HepG2 (cell line): ENCODE measurements around the gene AARS1. TPM values are rescaled to one million over a fixed set of nuclear protein-coding genes. Genes with fewer than 3 reads are reported as not detected.

ENCODE experiments used
- BRCA1 ChIP-seq: sonication (generic); formaldehyde crosslinking; IDR thresholded peaks from 2 replicates; pipeline ENCODE4 v1.4.0; 2020; ENCODE audit warnings: missing genetic modification reagents
- GABPB1 ChIP-seq: IDR thresholded peaks from 2 replicates; pipeline ENCODE4 v1.6.1; 2016; ENCODE audit warnings: mild to moderate bottlenecking, missing genetic modification reagents, moderate library complexity, missing compliant biosample characterization
- ISL2 ChIP-seq: sonication (generic); formaldehyde crosslinking; IDR thresholded peaks from 2 replicates; pipeline ENCODE4 v1.5.0; 2020; ENCODE audit warnings: missing genetic modification reagents
- MTF2 ChIP-seq: sonication (generic); formaldehyde crosslinking; IDR thresholded peaks from 2 replicates; pipeline ENCODE4 v1.5.0; 2020; ENCODE audit warnings: missing genetic modification reagents, borderline replicate concordance
- PRDM15 ChIP-seq: sonication (generic); formaldehyde crosslinking; IDR thresholded peaks from 2 replicates; pipeline ENCODE4 v1.4.0; 2020; ENCODE audit warnings: missing genetic modification reagents
- RFX1 ChIP-seq: fragments of 450-650 bp; IDR thresholded peaks from 2 replicates; pipeline ENCODE4 v1.6.1; 2017
- ZNF142 ChIP-seq: sonication (generic); formaldehyde crosslinking; IDR thresholded peaks from 2 replicates; pipeline ENCODE4 v1.4.0; 2020; ENCODE audit warnings: missing genetic modification reagents
- ZNF232 ChIP-seq: sonication (generic); formaldehyde crosslinking; IDR thresholded peaks from 2 replicates; pipeline ENCODE4 v1.4.0; 2020; ENCODE audit warnings: missing genetic modification reagents, borderline replicate concordance
- ZNF616 ChIP-seq: sonication (generic); formaldehyde crosslinking; IDR thresholded peaks from 2 replicates; pipeline ENCODE4 v1.5.0; 2020; ENCODE audit warnings: low read depth, mild to moderate bottlenecking, missing genetic modification reagents
- polyA plus RNA-seq, 8 experiments: library from polyadenylated mRNA; depleted of rRNA in 3 of 8; stranded (reverse) in 7 of 8; unstranded in 1 of 8; fragments of >200 nt; fragmentation: Illumina TruSeq in 4 of 8; extraction: Trizol in 4 of 8; gene quantifications; 2 replicates each; pipeline versions ENCODE4 v1.2.1 to v1.2.3, GENCODE V29; 2011 to 2016; ENCODE audit warnings: low read depth in 4 of 8, missing spikeins in 1 of 8, mixed read lengths in 1 of 8; ENCODE audit not compliant: insufficient read depth in 1 of 8
- total RNA-seq, 5 experiments: library from RNA; depleted of rRNA; stranded (reverse); fragments of >200 nt; fragmentation: Illumina TruSeq; extraction: Trizol; gene quantifications; 2 replicates each; pipeline ENCODE4 v1.2.3, GENCODE V29; 2016; ENCODE audit warnings: low read depth in 1 of 5
- TF ChIP-seq, protein P1 (sequence below): sonication (generic); formaldehyde crosslinking; IDR thresholded peaks from 2 replicates; pipeline ENCODE4 v1.4.0; 2020; ENCODE audit warnings: missing genetic modification reagents, mild to moderate bottlenecking, borderline replicate concordance
- TF ChIP-seq, protein P2 (sequence below): sonication (generic); formaldehyde crosslinking; IDR thresholded peaks from 2 replicates; pipeline ENCODE4 v1.4.0; 2020; ENCODE audit warnings: missing genetic modification reagents

AARS1 gene
- total and polyA plus RNA-seq, 2 of the 13 experiments (the other 11 are each of a cell fraction or from before 2014, with no cell fraction given), result 107 to 132 TPM

- peak; percentile 87 for TF ChIP-seq GABPB1
- TF ChIP-seq, protein P1, sequence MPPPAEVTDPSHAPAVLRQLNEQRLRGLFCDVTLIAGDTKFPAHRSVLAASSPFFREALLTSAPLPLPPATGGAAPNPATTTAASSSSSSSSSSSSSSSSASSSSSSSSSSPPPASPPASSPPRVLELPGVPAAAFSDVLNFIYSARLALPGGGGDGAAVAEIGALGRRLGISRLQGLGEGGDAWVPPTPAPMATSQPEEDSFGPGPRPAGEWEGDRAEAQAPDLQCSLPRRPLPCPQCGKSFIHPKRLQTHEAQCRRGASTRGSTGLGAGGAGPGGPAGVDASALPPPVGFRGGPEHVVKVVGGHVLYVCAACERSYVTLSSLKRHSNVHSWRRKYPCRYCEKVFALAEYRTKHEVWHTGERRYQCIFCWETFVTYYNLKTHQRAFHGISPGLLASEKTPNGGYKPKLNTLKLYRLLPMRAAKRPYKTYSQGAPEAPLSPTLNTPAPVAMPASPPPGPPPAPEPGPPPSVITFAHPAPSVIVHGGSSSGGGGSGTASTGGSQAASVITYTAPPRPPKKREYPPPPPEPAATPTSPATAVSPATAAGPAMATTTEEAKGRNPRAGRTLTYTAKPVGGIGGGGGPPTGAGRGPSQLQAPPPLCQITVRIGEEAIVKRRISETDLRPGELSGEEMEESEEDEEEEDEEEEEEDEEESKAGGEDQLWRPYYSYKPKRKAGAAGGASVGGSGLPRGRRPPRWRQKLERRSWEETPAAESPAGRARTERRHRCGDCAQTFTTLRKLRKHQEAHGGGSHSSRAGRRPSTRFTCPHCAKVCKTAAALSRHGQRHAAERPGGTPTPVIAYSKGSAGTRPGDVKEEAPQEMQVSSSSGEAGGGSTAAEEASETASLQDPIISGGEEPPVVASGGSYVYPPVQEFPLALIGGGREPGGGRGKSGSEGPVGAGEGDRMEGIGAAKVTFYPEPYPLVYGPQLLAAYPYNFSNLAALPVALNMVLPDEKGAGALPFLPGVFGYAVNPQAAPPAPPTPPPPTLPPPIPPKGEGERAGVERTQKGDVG (CRISPR knock-in tag), result peak; percentile 40; the same call in 1 of the 2 replicates
- peak; percentile 89 for TF ChIP-seq BRCA1
- TF ChIP-seq PRDM15, result peak; percentile 75
- peak; percentile 83; the same call in 1 of the 2 replicates for TF ChIP-seq ZNF142
- TF ChIP-seq, protein P2, sequence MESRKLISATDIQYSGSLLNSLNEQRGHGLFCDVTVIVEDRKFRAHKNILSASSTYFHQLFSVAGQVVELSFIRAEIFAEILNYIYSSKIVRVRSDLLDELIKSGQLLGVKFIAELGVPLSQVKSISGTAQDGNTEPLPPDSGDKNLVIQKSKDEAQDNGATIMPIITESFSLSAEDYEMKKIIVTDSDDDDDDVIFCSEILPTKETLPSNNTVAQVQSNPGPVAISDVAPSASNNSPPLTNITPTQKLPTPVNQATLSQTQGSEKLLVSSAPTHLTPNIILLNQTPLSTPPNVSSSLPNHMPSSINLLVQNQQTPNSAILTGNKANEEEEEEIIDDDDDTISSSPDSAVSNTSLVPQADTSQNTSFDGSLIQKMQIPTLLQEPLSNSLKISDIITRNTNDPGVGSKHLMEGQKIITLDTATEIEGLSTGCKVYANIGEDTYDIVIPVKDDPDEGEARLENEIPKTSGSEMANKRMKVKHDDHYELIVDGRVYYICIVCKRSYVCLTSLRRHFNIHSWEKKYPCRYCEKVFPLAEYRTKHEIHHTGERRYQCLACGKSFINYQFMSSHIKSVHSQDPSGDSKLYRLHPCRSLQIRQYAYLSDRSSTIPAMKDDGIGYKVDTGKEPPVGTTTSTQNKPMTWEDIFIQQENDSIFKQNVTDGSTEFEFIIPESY (CRISPR knock-in tag), result peak; percentile 56; the same call in 1 of the 2 replicates
- peak; percentile 87 for TF ChIP-seq ISL2 (CRISPR knock-in tag)
- peak; percentile 67 for TF ChIP-seq ZNF616 (CRISPR knock-in tag)
- TF ChIP-seq ZNF232 (CRISPR knock-in tag), result peak; percentile 95
- no peak for TF ChIP-seq MTF2
- peak; percentile 16; the same call in 1 of the 2 replicates for TF ChIP-seq RFX1
These were observed at the start of gene AARS1 (continued) for GRCh38 chr16:70289229-70290094.
